HCT116 (cell line): ENCODE measurements around the gene ZBTB7C. TPM values are rescaled to one million over a fixed set of nuclear protein-coding genes. Genes with fewer than 3 reads are reported as not detected.
A peak's percentile ranks its signal among the peaks of the same experiment; 100 is the strongest.

Experiments
- ATAC-seq: fragments of 200-7000 bp; cut with Tn5 transposase; 2 replicates; pipeline ENCODE4 v1.9.1; 2020; ENCODE audit warnings: mild to moderate bottlenecking, moderate library complexity
- BruUV-seq: library from RNA; stranded (reverse); fragments of 400-500 nt; replicated peaks from 2 replicates; lab custom pipeline; 2021; lab: Mats Ljungman, UMichigan
- CTCF ChIA-PET: fragments of 300-600 bp; sonication (Branson Sonifier 250); formaldehyde crosslinking; loops from one replicate; lab custom pipeline; 2021; ENCODE audit warnings: antibody characterized with exemption; lab: Charles Lee
- POLR2A ChIA-PET: fragments of 300-600, 350-600 bp; sonication (Branson Sonifier 250); formaldehyde crosslinking; loops from one replicate; lab custom pipeline; 2021; ENCODE audit warnings: antibody characterized with exemption; lab: Charles Lee
- RAD21 ChIA-PET, 2 experiments: fragments of 300-600 bp; sonication (Branson Sonifier 250); formaldehyde crosslinking; loops; one replicate each; lab custom pipeline; 2023; ENCODE audit warnings: low total read pairs in 2 of 2; ENCODE audit not compliant: uncharacterized antibody in 2 of 2, unreplicated experiment in 2 of 2, low non-redundant PET in 1 of 2; lab: Charles Lee
- DNase-seq: peaks from one replicate; pipeline ENCODE4 v3.0.0-alpha.2; 2010; ENCODE audit warnings: low read depth, low spot score
- H2AFZ ChIP-seq: fragments of 200-600 bp; shearing (Covaris generic), sonication (generic); 2 replicates; pipeline ENCODE4 v1.6.1; 2017; ENCODE audit warnings: low read depth, mixed run types, mixed read lengths, antibody characterized with exemption, low read length; ENCODE audit not compliant: poor library complexity, severe bottlenecking
- H3K27ac ChIP-seq: 2 replicates; pipeline ENCODE4 v1.5.1; 2012; ENCODE audit warnings: low read depth, low read length
- H3K27me3 ChIP-seq: fragments of 200-600 bp; sonication (generic); 2 replicates; pipeline ENCODE4 v1.6.1; 2016; ENCODE audit warnings: mixed run types, low read length, mixed read lengths; ENCODE audit not compliant: insufficient read depth
- H3K36me3 ChIP-seq, 2 experiments: fragments of 200-500 bp in 1 of 2; fragments of 200-600 bp in 1 of 2; sonication (Bioruptor generic) in 1 of 2; sonication (generic) in 1 of 2; 2 replicates each; pipeline versions ENCODE4 v1.5.1 to v1.6.1; 2014 to 2016; ENCODE audit warnings: low read length in 2 of 2, inconsistent platforms in 1 of 2, mixed read lengths in 1 of 2, mixed run types in 1 of 2; ENCODE audit not compliant: insufficient read depth in 2 of 2, control insufficient read depth in 1 of 2
- H3K4me1 ChIP-seq, 2 experiments: fragments of 200-600 bp in 1 of 2; sonication (generic) in 1 of 2; 2 replicates each; pipeline versions ENCODE4 v1.5.1 to v1.6.1; 2012 to 2017; ENCODE audit warnings: low read length in 2 of 2, inconsistent platforms in 1 of 2, mild to moderate bottlenecking in 1 of 2, mixed read lengths in 1 of 2, mixed run types in 1 of 2, moderate library complexity in 1 of 2; ENCODE audit not compliant: insufficient read depth in 2 of 2, control insufficient read depth in 1 of 2
- H3K4me2 ChIP-seq: fragments of 200-600 bp; sonication (generic); 2 replicates; pipeline ENCODE4 v1.6.1; 2017; ENCODE audit warnings: mixed run types, low read length, mixed read lengths
- H3K4me3 ChIP-seq, 2 experiments: fragments of 200-600 bp in 1 of 2; sonication (generic) in 1 of 2; replicated peaks in 1 of 2; 2 replicates each; pipeline ENCODE4 v1.5.1; 2011 to 2016; ENCODE audit warnings: low read length in 2 of 2, control low read depth in 1 of 2, low read depth in 1 of 2, mild to moderate bottlenecking in 1 of 2, mixed read lengths in 1 of 2, mixed run types in 1 of 2
- H3K79me2 ChIP-seq: fragments of 200-600 bp; sonication (generic); 2 replicates; pipeline ENCODE4 v1.6.1; 2017; ENCODE audit warnings: mild to moderate bottlenecking, mixed run types, low read length, moderate library complexity, mixed read lengths; ENCODE audit not compliant: insufficient read depth
- H3K9ac ChIP-seq: fragments of 200-600 bp; sonication (generic); 2 replicates; pipeline ENCODE4 v1.6.1; 2016; ENCODE audit warnings: low read length, mixed read lengths
- H3K9me2 ChIP-seq: fragments of 200-600 bp; sonication (generic), shearing (Covaris generic); 2 replicates; pipeline ENCODE4 v1.6.1; 2017; ENCODE audit warnings: mixed run types, mild to moderate bottlenecking, moderate library complexity; ENCODE audit not compliant: insufficient read depth
- H3K9me3 ChIP-seq, 2 experiments: fragments of 200-500 bp in 1 of 2; fragments of 200-600 bp in 1 of 2; sonication (Bioruptor generic) in 1 of 2; sonication (generic) in 1 of 2; 2 replicates each; pipeline ENCODE4 v1.6.1; 2014 to 2017; ENCODE audit warnings: low read length in 2 of 2, mixed read lengths in 2 of 2, inconsistent platforms in 1 of 2, low read depth in 1 of 2, mild to moderate bottlenecking in 1 of 2, mixed run types in 1 of 2, moderate library complexity in 1 of 2; ENCODE audit not compliant: control insufficient read depth in 1 of 2, insufficient read depth in 1 of 2
- H4K20me1 ChIP-seq: fragments of 200-600 bp; sonication (generic), shearing (Covaris generic); 2 replicates; pipeline ENCODE4 v1.6.1; 2017; ENCODE audit warnings: mixed run types, mild to moderate bottlenecking, moderate library complexity; ENCODE audit not compliant: insufficient read depth
- ATF3 ChIP-seq: IDR thresholded peaks from 2 replicates; pipeline ENCODE4 v1.6.1; 2012
- CTCF ChIP-seq, 3 experiments: fragments of 200-600 bp in 1 of 3; sonication (generic) in 1 of 3; IDR thresholded peaks in 2 of 3; conservative IDR thresholded peaks in 1 of 3; 2 replicates each; pipeline ENCODE4 v1.5.1; 2012 to 2017; ENCODE audit warnings: low read depth in 2 of 3, low read length in 2 of 3, antibody characterized with exemption in 1 of 3, borderline replicate concordance in 1 of 3, control low read depth in 1 of 3, mild to moderate bottlenecking in 1 of 3, mixed read lengths in 1 of 3, mixed run types in 1 of 3, moderate library complexity in 1 of 3; ENCODE audit not compliant: insufficient read depth in 1 of 3
- ELF1 ChIP-seq: IDR thresholded peaks from 2 replicates; pipeline ENCODE4 v1.6.1; 2012; ENCODE audit warnings: low read depth, borderline replicate concordance
- JUND ChIP-seq: IDR thresholded peaks from 2 replicates; pipeline ENCODE4 v1.6.1; 2012
- MAX ChIP-seq: IDR thresholded peaks from 2 replicates; pipeline ENCODE4 v1.6.1; 2012
- POLR2A ChIP-seq: IDR thresholded peaks from 2 replicates; pipeline ENCODE4 v1.7.0; 2011; ENCODE audit warnings: borderline replicate concordance; ENCODE audit not compliant: insufficient read depth, insufficient read length; ENCODE audit errors: extremely low read depth
- RAD21 ChIP-seq: IDR thresholded peaks from 2 replicates; pipeline ENCODE4 v1.6.1; 2012; ENCODE audit warnings: low read depth, mild to moderate bottlenecking
- TCF7L2 ChIP-seq: IDR thresholded peaks from 2 replicates; pipeline ENCODE4 v1.7.0; 2011; ENCODE audit warnings: borderline replicate concordance, inconsistent platforms; ENCODE audit not compliant: insufficient read depth, insufficient read length; ENCODE audit errors: extremely low read depth
- YY1 ChIP-seq: IDR thresholded peaks from 2 replicates; pipeline ENCODE4 v1.6.1; 2011; ENCODE audit warnings: low read length, low read depth, moderate library complexity, mild to moderate bottlenecking; ENCODE audit not compliant: insufficient replicate concordance; ENCODE audit errors: extremely low read depth
- ZBTB33 ChIP-seq: IDR thresholded peaks from 2 replicates; pipeline ENCODE4 v1.6.1; 2011; ENCODE audit warnings: mild to moderate bottlenecking, low read length, moderate library complexity; ENCODE audit not compliant: insufficient replicate concordance; ENCODE audit errors: extremely low read depth
- intact Hi-C: fragments of 100-400 bp; cut with micrococcal nuclease; formaldehyde crosslinking; loops from 2 replicates; pipeline ENCODE4 v1.10.0; 2022
- total RNA-seq: library from RNA; stranded (reverse); gene quantifications from one replicate; pipeline ENCODE4 v1.2.1, GENCODE V29; 2021; ENCODE audit not compliant: unreplicated experiment

The ZBTB7C gene
- total RNA-seq, 1 experiment from 2014 or later, result 0.37 TPM

GRCh38 chr18:48422947-48423378 is 13.8 kb upstream of the ZBTB7C start:
- H3K4me2 ChIP-seq, result peak overlapping the region; percentile 57
- TF ChIP-seq ATF3 (no peak), TCF7L2 (peak; percentile 74), JUND (no peak), YY1 (no peak), ELF1 (no peak)
- H3K4me3 ChIP-seq, result no peak overlapping the region
- no TSS peak for BruUV-seq
- POLR2A ChIA-PET, result no interaction called here
- H4K20me1 ChIP-seq, result no peaks in the 10 kb centered on the region
- H3K27me3 ChIP-seq, result peaks cover 4% of the 10 kb centered on the region; the same call in 1 of the 2 replicates
- CTCF ChIA-PET, result no interaction called here
- RAD21 ChIA-PET, result no interaction called here
- H3K9me3 ChIP-seq, result no peaks in the 10 kb centered on the region
- H3K4me1 ChIP-seq, result peaks cover 0 to 9% of the 10 kb centered on the region in 2 experiments; a peak in 2 of 4 replicates
- no peaks in the 10 kb centered on the region for H3K36me3 ChIP-seq
- ATAC-seq, result peak; percentile 67
- no peaks in the 10 kb centered on the region for H3K9me2 ChIP-seq
- peak overlapping the region; percentile 76 for H2AFZ ChIP-seq
- no peak overlapping the region for H3K27ac ChIP-seq
- no peak overlapping the region for H3K9ac ChIP-seq
- H3K79me2 ChIP-seq, result no peaks in the 10 kb centered on the region
- intact Hi-C loops, result no loop called here
- no peak for DNase-seq

- Histone ChIP-seq H3K4me2 (no peak overlapping the region), H3K4me3 (no peak overlapping the region), H2AFZ (no peak overlapping the region), H3K27ac (no peak overlapping the region), H3K27me3 (no peaks in the 10 kb centered on the region), H3K79me2 (no peaks in the 10 kb centered on the region), H3K4me1 (peaks cover 0 to 9% of the 10 kb centered on the region in 2 experiments; a peak in 2 of 4 replicates), H3K36me3 (no peaks in the 10 kb centered on the region), H3K9me3 (no peaks in the 10 kb centered on the region), H4K20me1 (no peaks in the 10 kb centered on the region), H3K9ac (no peak overlapping the region)
- DNase-seq, result no peak
- intact Hi-C loops, result loop anchor here (10.0 kb wide), 1 partner anchor 185 kb away; no protein-coding TSS in a partner anchor
- RAD21 ChIA-PET, result no interaction called here
- peak; percentile 92 for ATAC-seq
- BruUV-seq, result no TSS peak
- peak; percentile 23 to 59 (median 58); a peak in 4 of 6 replicates for TF ChIP-seq CTCF (IDR thresholded peaks at IDR 0.05 in 2 of 3, conservative IDR thresholded peaks at IDR 0.05 in 1 of 3; ENCODE audit: borderline replicate concordance in 1 of 3, insufficient read depth in 1 of 3, low read depth in 2 of 3, low read length in 2 of 3)
- peak; percentile 34 for TF ChIP-seq TCF7L2
- TF ChIP-seq YY1, result no peak
- no peak for TF ChIP-seq ATF3
- TF ChIP-seq POLR2A, result no peak
- peak; percentile 37 for TF ChIP-seq RAD21
- peak; percentile 25; the same call in 1 of the 2 replicates for TF ChIP-seq MAX
- TF ChIP-seq ZBTB33, result no peak
- TF ChIP-seq, all 23 proteins: peak for 4
- CTCF ChIA-PET, result interaction anchor here (0.9 to 1.8 kb wide), 4 partner anchors 9 to 388 kb away, joined by 3 to 9 read pairs (median 4); no protein-coding TSS in a partner anchor
- POLR2A ChIA-PET, result no interaction called here
- H3K9me2 ChIP-seq, result no peaks in the 10 kb centered on the region
These were observed 10.3 kb upstream of the ZBTB7C start for GRCh38 chr18:48419277-48420022.
